Naive thymus-derived CD4-positive, alpha-beta T cell (primary cell): Measurements from ENCODE around the gene PIK3CD. TPM values are rescaled to one million over a fixed set of nuclear protein-coding genes. Genes with fewer than 3 reads are reported as not detected.
A peak's percentile ranks its signal among the peaks of the same experiment; 100 is the strongest.

Experiments
- ATAC-seq: fragments of 150-1000 bp; cut with Tn5 transposase; 2 replicates; pipeline ENCODE4 v1.10.0; 2021; ENCODE audit warnings: mild to moderate bottlenecking, moderate library complexity
- CTCF ChIA-PET: fragments of 350-600 bp; sonication (Branson Sonifier 250); formaldehyde crosslinking; loops from one replicate; lab custom pipeline; 2021; ENCODE audit warnings: antibody characterized with exemption; lab: Charles Lee
- POLR2A ChIA-PET: fragments of 350-600 bp; sonication (Branson Sonifier 250); formaldehyde crosslinking; loops from one replicate; lab custom pipeline; 2021; ENCODE audit warnings: antibody characterized with exemption, inconsistent platforms; lab: Charles Lee
- DNase-seq, 9 donors: peaks; one replicate each; pipeline versions ENCODE4 v3.0.0 to v3.0.0-alpha.2; 2020 to 2022; ENCODE audit warnings: mixed read lengths in 1 of 9
- H3K27ac ChIP-seq: one replicate; pipeline ENCODE4 v1.7.0; 2013; ENCODE audit warnings: mild to moderate bottlenecking, low read depth, low read length, moderate library complexity
- H3K27me3 ChIP-seq, 2 donors: one replicate each; pipeline ENCODE4 v1.7.0; 2013; ENCODE audit warnings: low read length in 2 of 2, mild to moderate bottlenecking in 2 of 2, moderate library complexity in 2 of 2; ENCODE audit not compliant: control insufficient read depth in 2 of 2, insufficient read depth in 2 of 2
- H3K36me3 ChIP-seq, 3 experiments: 1 replicate in 2 of 3; 2 replicates in 1 of 3; pipeline ENCODE4 v1.7.0; 2013; ENCODE audit warnings: low read length in 3 of 3, mild to moderate bottlenecking in 3 of 3, moderate library complexity in 1 of 3; ENCODE audit not compliant: insufficient read depth in 3 of 3, control insufficient read depth in 2 of 3
- H3K4me1 ChIP-seq, 2 donors: one replicate each; pipeline ENCODE4 v1.7.0; 2013; ENCODE audit warnings: low read length in 2 of 2, mild to moderate bottlenecking in 2 of 2, moderate library complexity in 1 of 2; ENCODE audit not compliant: control insufficient read depth in 2 of 2, insufficient read depth in 2 of 2
- H3K4me3 ChIP-seq: 2 replicates; pipeline ENCODE4 v1.7.0; 2013; ENCODE audit warnings: mild to moderate bottlenecking, low read length
- H3K9me3 ChIP-seq, 3 experiments: 1 replicate in 2 of 3; 2 replicates in 1 of 3; pipeline ENCODE4 v1.7.0; 2013; ENCODE audit warnings: low read length in 3 of 3; ENCODE audit not compliant: control insufficient read depth in 2 of 3
- H3K27ac Mint-ChIP-seq, 9 donors: one replicate each; pipeline ENCODE4 v1.8.0; 2020 to 2022; ENCODE audit warnings: mixed read lengths in 9 of 9, mild to moderate bottlenecking in 8 of 9, moderate library complexity in 5 of 9, inconsistent platforms in 2 of 9
- H3K27me3 Mint-ChIP-seq, 5 donors: one replicate each; pipeline ENCODE4 v1.8.0; 2021 to 2022; ENCODE audit warnings: mixed read lengths in 5 of 5, mild to moderate bottlenecking in 1 of 5
- H3K36me3 Mint-ChIP-seq, 5 donors: one replicate each; pipeline ENCODE4 v1.8.0; 2020 to 2022; ENCODE audit warnings: mixed read lengths in 5 of 5, mild to moderate bottlenecking in 3 of 5, inconsistent platforms in 1 of 5
- H3K4me1 Mint-ChIP-seq, 7 donors: one replicate each; pipeline ENCODE4 v1.8.0; 2020 to 2022; ENCODE audit warnings: mixed read lengths in 7 of 7, mild to moderate bottlenecking in 3 of 7, inconsistent platforms in 1 of 7
- H3K4me3 Mint-ChIP-seq, 10 donors: one replicate each; pipeline ENCODE4 v1.8.0; 2020 to 2022; ENCODE audit warnings: mild to moderate bottlenecking in 10 of 10, mixed read lengths in 10 of 10, moderate library complexity in 6 of 10, inconsistent platforms in 2 of 10
- H3K9me3 Mint-ChIP-seq, 11 donors: one replicate each; pipeline ENCODE4 v1.8.0; 2020 to 2022; ENCODE audit warnings: mixed read lengths in 11 of 11, mild to moderate bottlenecking in 4 of 11, inconsistent platforms in 1 of 11, moderate library complexity in 1 of 11
- intact Hi-C, 2 donors: fragments of 100-400 bp; cut with micrococcal nuclease; formaldehyde crosslinking; loops; one replicate each; pipeline ENCODE4 v1.15.1; 2023
- polyA plus RNA-seq, 2 donors: library from polyadenylated mRNA; unstranded; fragments of 300-500 nt; fragmentation: Illumina TruSeq; gene quantifications; one replicate each; pipeline ENCODE4 v1.2.3, GENCODE V29; 2021
- total RNA-seq, 6 experiments: library from RNA in 5 of 6; stranded (reverse) in 5 of 6; gene quantifications; 1 replicate in 5 of 6; 2 replicates in 1 of 6; pipeline ENCODE4 v1.2.3 and lab custom pipeline; 2021 to 2026

The PIK3CD gene
- total and polyA plus RNA-seq, 7 experiments from 2014 or later, result 74.9 to 313 (median 280) TPM

DNA sequence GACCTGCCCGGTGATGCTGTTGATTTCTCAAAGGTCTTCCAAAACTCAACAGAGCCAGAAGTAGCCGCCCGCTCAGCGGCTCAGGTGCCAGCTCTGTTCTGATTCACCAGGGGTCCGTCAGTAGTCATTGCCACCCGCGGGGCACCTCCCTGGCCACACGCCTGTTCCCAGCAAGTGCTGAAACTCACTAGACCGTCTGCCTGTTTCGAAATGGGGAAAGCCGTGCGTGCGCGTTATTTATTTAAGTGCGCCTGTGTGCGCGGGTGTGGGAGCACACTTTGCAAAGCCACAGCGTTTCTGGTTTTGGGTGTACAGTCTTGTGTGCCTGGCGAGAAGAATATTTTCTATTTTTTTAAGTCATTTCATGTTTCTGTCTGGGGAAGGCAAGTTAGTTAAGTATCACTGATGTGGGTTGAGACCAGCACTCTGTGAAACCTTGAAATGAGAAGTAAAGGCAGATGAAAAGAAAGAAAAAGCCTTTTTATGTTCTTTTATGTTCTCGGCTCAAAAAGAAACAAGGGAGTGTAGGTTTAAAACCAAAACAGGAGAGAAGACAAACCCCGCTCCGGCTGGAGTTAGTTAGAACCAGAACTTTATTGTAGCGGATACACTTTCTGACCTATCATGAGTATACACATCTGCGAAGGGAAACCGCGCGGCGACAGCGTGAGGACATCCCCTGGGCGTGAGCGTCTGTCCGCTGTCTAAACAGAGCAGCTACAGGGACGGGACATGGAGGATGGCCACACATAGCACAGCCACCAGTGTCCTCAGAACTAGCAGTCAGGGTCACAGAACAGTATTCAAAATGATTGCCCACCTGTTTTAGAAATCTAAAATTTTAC, 77.1 kb downstream of the PIK3CD start:
- H3K36me3 Mint-ChIP-seq, result peaks cover 5 to 67% (median 54%) of the 10 kb centered on the region in 5 donors
- Histone ChIP-seq H3K27ac (peak overlapping the region; percentile 62), H3K36me3 (peaks cover 12 to 67% (median 22%) of the 10 kb centered on the region in 3 experiments), H3K4me1 (peaks cover 26 to 68% of the 10 kb centered on the region in 2 donors), H3K4me3 (peak overlapping the region; percentile 44), H3K9me3 (no peaks in the 10 kb centered on the region), H3K27me3 (no peaks in the 10 kb centered on the region)
- DNase-seq (peak in 8 of 9 donors; percentile 72 to 93 (median 86)), ATAC-seq (peak; percentile 86)
- peak overlapping the region; percentile 81 to 98 (median 94) for H3K27ac Mint-ChIP-seq
- H3K9me3 Mint-ChIP-seq, result peaks cover 0 to 14% (median 0%) of the 10 kb centered on the region in 11 donors
- H3K4me1 Mint-ChIP-seq, result peaks cover 42 to 93% (median 75%) of the 10 kb centered on the region in 7 donors
- H3K4me3 Mint-ChIP-seq, result peak overlapping the region; percentile 71 to 89 (median 82)
- ChIA-PET CTCF (interaction anchor here (1.6 to 2.6 kb wide), 3 partner anchors 9 to 101 kb away, joined by 3 to 18 read pairs (median 11); no protein-coding TSS in a partner anchor), POLR2A (interaction anchor here (0.6 to 13.7 kb wide), 5 partner anchors 12 to 726 kb away, joined by 3 to 192 read pairs (median 5); no protein-coding TSS in a partner anchor)
- H3K27me3 Mint-ChIP-seq, result no peaks in the 10 kb centered on the region
- intact Hi-C loops, result loop anchor here (1.0 to 5.0 kb wide), 8 partner anchors 11 to 304 kb away; partner anchors contain the start of genes CTNNBIP1 (in 1 of the 2) and UBE4B (in 1 of the 2)

DNA sequence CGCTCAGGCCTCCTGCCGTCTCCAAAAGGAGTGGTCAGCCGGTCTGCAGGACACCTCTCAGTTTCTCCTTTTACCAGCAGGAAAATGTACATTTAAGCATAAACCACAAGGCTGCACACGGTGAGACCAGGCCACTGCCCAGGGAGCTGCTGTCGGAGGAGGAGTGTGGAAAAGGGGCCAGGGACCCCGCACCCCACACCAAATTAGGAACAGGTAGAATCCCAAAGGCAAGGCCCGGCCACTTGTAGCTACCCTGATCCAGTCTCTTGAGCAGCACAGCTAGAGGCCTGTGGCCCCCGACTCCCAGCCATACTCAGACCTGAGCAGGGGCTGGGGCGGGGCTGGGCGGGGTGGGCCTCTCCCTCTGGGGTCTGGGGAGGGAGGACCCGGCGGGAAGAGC, 78.0 kb downstream of the PIK3CD start:
- H3K27me3 ChIP-seq, result no peaks in the 10 kb centered on the region
- H3K4me1 ChIP-seq, result peaks cover 23 to 60% of the 10 kb centered on the region in 2 donors
- POLR2A ChIA-PET, result interaction anchor here (0.6 to 13.7 kb wide), 5 partner anchors 13 to 100 kb away, joined by 3 to 192 read pairs (median 5); no protein-coding TSS in a partner anchor
- H3K9me3 Mint-ChIP-seq, result peaks cover 0 to 21% (median 0%) of the 10 kb centered on the region in 11 donors
- no peak for DNase-seq
- H3K4me1 Mint-ChIP-seq, result peaks cover 40 to 89% (median 71%) of the 10 kb centered on the region in 7 donors
- H3K9me3 ChIP-seq, result no peaks in the 10 kb centered on the region
- peak overlapping the region; percentile 62 for H3K27ac ChIP-seq
- ATAC-seq, result no peak
- peak overlapping the region in 9 of 10 donors; percentile 71 to 89 (median 81) for H3K4me3 Mint-ChIP-seq
- H3K27ac Mint-ChIP-seq, result peak overlapping the region; percentile 81 to 98 (median 94)
- peaks cover 13 to 67% (median 21%) of the 10 kb centered on the region in 3 experiments for H3K36me3 ChIP-seq
- no peaks in the 10 kb centered on the region for H3K27me3 Mint-ChIP-seq
- peak overlapping the region; percentile 44 for H3K4me3 ChIP-seq
- intact Hi-C loops, result loop anchor here (2.0 to 5.0 kb wide), 5 partner anchors 41 to 303 kb away; partner anchors contain the start of gene UBE4B (in 1 of the 2)
- CTCF ChIA-PET, result interaction anchor here (1.7 kb wide), 1 partner anchor 16 kb away, joined by 4 read pairs; no protein-coding TSS in a partner anchor
- peaks cover 9 to 66% (median 52%) of the 10 kb centered on the region in 5 donors for H3K36me3 Mint-ChIP-seq

DNA sequence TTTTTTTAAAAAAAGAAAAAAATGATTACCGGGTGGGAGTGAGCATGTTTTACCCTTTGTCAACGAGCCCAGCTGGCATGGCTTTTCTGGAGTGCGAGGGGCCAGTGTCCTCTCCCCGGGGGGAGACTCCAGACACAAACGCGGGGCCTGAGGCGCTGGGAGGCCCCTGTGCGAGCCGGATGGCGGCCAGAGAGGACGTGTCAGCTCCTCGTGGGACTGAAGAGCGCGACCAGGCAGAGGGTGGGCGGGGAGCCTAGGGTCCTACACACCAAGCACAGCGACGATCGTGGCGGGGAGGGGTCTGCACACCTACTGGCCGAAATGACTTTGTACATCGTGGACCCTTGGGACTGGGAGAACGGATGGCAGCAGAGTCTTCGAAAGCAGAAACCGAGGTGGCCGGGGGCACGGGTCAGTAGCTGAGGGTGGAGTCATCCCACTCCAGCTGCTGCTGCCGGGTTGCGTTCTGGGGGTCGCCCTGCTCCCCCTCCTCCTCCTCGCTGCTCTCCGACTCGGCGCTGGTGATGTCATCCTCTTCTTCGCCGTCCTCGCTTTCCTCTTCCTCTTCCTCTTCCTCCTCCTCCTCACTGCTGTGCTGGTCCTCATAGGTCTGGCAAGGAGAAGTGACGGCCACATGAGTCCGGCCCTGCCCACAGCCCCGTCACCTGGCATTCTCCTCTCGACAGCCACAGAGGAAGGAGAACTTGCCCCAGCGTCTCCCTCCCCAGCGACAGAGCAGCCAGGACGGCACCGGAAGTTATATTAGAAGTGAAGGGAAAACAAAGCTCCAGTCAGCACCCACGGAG, 78.8 kb downstream of the PIK3CD start:
- peak; percentile 49 for ATAC-seq
- Mint-ChIP-seq H3K9me3 (peaks cover 0 to 23% (median 0%) of the 10 kb centered on the region in 11 donors), H3K36me3 (peaks cover 9 to 69% (median 48%) of the 10 kb centered on the region in 5 donors), H3K4me3 (peak overlapping the region; percentile 1 to 80 (median 70)), H3K27me3 (no peaks in the 10 kb centered on the region), H3K4me1 (peaks cover 37 to 82% (median 65%) of the 10 kb centered on the region in 7 donors), H3K27ac (peak overlapping the region; percentile 70 to 94 (median 91))
- Histone ChIP-seq H3K4me1 (peaks cover 23 to 54% of the 10 kb centered on the region in 2 donors), H3K4me3 (no peak overlapping the region), H3K27me3 (no peaks in the 10 kb centered on the region), H3K27ac (no peak overlapping the region), H3K9me3 (no peaks in the 10 kb centered on the region), H3K36me3 (peaks cover 13 to 70% (median 27%) of the 10 kb centered on the region in 3 experiments)
- ChIA-PET CTCF (interaction anchor here (0.6 to 1.7 kb wide), 3 partner anchors 10 to 23 kb away, joined by 3 to 5 read pairs (median 4); no protein-coding TSS in a partner anchor), POLR2A (interaction anchor here (0.6 to 13.7 kb wide), 7 partner anchors 13 to 101 kb away, joined by 3 to 192 read pairs (median 4); no protein-coding TSS in a partner anchor)
- no peak for DNase-seq
- intact Hi-C loops, result no loop called here

DNA sequence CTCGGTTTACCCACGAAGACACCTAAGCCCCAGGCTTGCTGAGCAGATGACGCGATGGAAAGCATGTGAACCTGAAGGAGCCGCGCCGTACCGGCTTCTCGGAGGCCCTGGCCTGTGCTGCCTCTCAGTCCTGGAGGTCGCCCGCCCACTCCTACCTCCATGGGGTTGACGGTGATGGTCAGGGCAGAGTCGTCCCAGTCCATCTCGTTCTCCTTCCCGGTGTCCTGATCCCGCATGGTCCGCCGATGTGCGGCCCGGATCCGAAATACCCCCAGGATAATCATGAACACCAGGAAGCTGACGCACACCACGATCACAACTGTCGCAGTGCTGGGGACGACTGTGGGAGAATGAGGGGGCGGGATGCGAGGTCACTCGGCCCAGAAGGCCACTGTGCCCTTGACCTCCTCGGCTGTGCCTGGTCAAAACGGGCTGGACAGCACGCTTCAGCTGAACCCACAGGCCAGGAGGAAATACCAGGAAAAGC, 79.6 kb downstream of the PIK3CD start:
- H3K4me1 Mint-ChIP-seq, result peaks cover 37 to 87% (median 69%) of the 10 kb centered on the region in 7 donors
- H3K4me3 ChIP-seq, result no peak overlapping the region
- CTCF ChIA-PET, result interaction anchor here (1.2 to 1.7 kb wide), 2 partner anchors 11 to 15 kb away, joined by 3 to 4 read pairs; no protein-coding TSS in a partner anchor
- no peak overlapping the region for H3K27ac ChIP-seq
- POLR2A ChIA-PET, result interaction anchor here (0.9 to 13.7 kb wide), 5 partner anchors 14 to 102 kb away, joined by 3 to 192 read pairs (median 4); no protein-coding TSS in a partner anchor
- H3K4me3 Mint-ChIP-seq, result peak overlapping the region in 9 of 10 donors; percentile 29 to 80 (median 71)
- no peaks in the 10 kb centered on the region for H3K27me3 ChIP-seq
- peaks cover 9 to 70% (median 48%) of the 10 kb centered on the region in 5 donors for H3K36me3 Mint-ChIP-seq
- peaks cover 23 to 54% of the 10 kb centered on the region in 2 donors for H3K4me1 ChIP-seq
- DNase-seq, result no peak
- peaks cover 13 to 78% (median 35%) of the 10 kb centered on the region in 3 experiments for H3K36me3 ChIP-seq
- no peak for ATAC-seq
- H3K9me3 ChIP-seq, result no peaks in the 10 kb centered on the region
- H3K27ac Mint-ChIP-seq, result peak overlapping the region; percentile 30 to 94 (median 91)
- intact Hi-C loops, result no loop called here
- H3K27me3 Mint-ChIP-seq, result no peaks in the 10 kb centered on the region
- peaks cover 0 to 23% (median 0%) of the 10 kb centered on the region in 11 donors for H3K9me3 Mint-ChIP-seq

- peak overlapping the region in 7 of 10 donors; percentile 14 to 71 (median 47) for H3K4me3 Mint-ChIP-seq
- ATAC-seq (no peak), DNase-seq (no peak)
- Histone ChIP-seq H3K9me3 (no peaks in the 10 kb centered on the region), H3K27ac (no peak overlapping the region), H3K4me1 (peaks cover 23 to 51% of the 10 kb centered on the region in 2 donors), H3K27me3 (no peaks in the 10 kb centered on the region), H3K36me3 (peaks cover 13 to 78% (median 35%) of the 10 kb centered on the region in 3 experiments), H3K4me3 (no peak overlapping the region)
- H3K27ac Mint-ChIP-seq, result peak overlapping the region; percentile 79 to 94 (median 91)
- H3K36me3 Mint-ChIP-seq, result peaks cover 9 to 69% (median 48%) of the 10 kb centered on the region in 5 donors
- peaks cover 0 to 23% (median 0%) of the 10 kb centered on the region in 11 donors for H3K9me3 Mint-ChIP-seq
- POLR2A ChIA-PET, result interaction anchor here (1.1 to 13.7 kb wide), 3 partner anchors 15 to 102 kb away, joined by 3 to 192 read pairs (median 159); no protein-coding TSS in a partner anchor
- CTCF ChIA-PET, result interaction anchor here (1.2 kb wide), 1 partner anchor 11 kb away, joined by 3 read pairs; no protein-coding TSS in a partner anchor
- no peaks in the 10 kb centered on the region for H3K27me3 Mint-ChIP-seq
- H3K4me1 Mint-ChIP-seq, result peaks cover 35 to 87% (median 67%) of the 10 kb centered on the region in 7 donors
- intact Hi-C loops, result no loop called here
These were observed 80.0 kb downstream of the PIK3CD start for GRCh38 chr1:9731561-9731960.
